ENCODE data around the gene KCNMA1. TPM values are rescaled to one million over a fixed set of nuclear protein-coding genes. Genes with fewer than 3 reads are reported as not detected.

The KCNMA1 gene
- total and polyA plus RNA-seq, 8 donors: 2.8 to 21.1 (median 4.3) TPM

DNA sequence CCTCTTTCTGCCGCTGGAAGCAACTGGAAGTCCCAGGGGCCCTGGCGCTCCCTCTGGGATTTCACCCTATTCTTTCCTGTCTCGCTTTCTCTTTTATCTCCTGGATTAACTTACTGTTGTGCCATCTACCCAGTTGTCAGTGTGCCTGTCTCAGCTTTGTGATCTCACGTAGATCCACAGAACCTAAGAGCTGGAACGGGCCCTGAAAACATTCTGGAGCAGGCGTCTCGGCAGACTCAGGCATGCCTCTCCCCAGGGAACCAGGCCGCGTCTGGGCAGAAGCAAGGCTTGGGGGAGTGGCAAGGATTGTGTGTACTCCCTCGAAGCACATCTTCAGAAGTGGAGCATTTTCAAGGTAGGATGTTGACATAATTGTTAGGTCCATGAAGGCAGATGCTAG is 87.2 kb downstream of the KCNMA1 start:
- intact Hi-C loops (cut with DNase I): no loop called here
- H3K27ac ChIP-seq: no peak overlapping the region

DNA sequence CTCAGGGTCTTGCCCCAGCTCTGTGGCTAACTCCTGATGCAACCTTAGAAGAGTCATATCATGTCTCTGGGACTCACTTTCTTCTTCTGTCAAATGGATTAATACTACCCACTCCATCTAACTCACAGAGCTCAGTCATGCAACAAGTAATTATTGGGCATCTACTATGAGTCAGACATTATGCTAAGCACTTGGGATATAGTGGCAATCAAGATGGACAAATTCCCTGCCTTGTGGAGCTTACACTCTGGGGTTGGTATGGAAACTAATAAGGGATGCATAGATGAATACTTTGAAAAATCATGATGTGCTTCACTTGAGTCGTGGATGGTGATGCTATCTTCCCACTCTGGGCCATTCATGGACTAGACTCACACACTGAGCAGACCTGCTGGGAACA is 88.9 kb downstream of the KCNMA1 start:
- peaks cover 0 to 19% of the 10 kb centered on the region in 2 donors for H3K4me1 ChIP-seq
- no peak for ATAC-seq
- TF ChIP-seq, protein P1, sequence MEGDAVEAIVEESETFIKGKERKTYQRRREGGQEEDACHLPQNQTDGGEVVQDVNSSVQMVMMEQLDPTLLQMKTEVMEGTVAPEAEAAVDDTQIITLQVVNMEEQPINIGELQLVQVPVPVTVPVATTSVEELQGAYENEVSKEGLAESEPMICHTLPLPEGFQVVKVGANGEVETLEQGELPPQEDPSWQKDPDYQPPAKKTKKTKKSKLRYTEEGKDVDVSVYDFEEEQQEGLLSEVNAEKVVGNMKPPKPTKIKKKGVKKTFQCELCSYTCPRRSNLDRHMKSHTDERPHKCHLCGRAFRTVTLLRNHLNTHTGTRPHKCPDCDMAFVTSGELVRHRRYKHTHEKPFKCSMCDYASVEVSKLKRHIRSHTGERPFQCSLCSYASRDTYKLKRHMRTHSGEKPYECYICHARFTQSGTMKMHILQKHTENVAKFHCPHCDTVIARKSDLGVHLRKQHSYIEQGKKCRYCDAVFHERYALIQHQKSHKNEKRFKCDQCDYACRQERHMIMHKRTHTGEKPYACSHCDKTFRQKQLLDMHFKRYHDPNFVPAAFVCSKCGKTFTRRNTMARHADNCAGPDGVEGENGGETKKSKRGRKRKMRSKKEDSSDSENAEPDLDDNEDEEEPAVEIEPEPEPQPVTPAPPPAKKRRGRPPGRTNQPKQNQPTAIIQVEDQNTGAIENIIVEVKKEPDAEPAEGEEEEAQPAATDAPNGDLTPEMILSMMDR (IDR thresholded peaks at IDR 0.05): no peak
- no peak for DNase-seq
- H3K9me3 ChIP-seq: no peaks in the 10 kb centered on the region
- no peak overlapping the region for H3K27ac ChIP-seq
- intact Hi-C loops (cut with DNase I): no loop called here
- no peaks in the 10 kb centered on the region for H3K36me3 ChIP-seq
- no peak overlapping the region for H3K4me3 ChIP-seq
- H3K27me3 ChIP-seq: no peaks in the 10 kb centered on the region

More for the DNA sequence above, 87.2 kb downstream of the KCNMA1 start:
- Histone ChIP-seq H3K4me3 (no peak overlapping the region), H3K9me3 (no peaks in the 10 kb centered on the region), H3K4me1 (peaks cover 0 to 25% of the 10 kb centered on the region in 2 donors), H3K36me3 (no peaks in the 10 kb centered on the region), H3K27me3 (no peaks in the 10 kb centered on the region)
- TF ChIP-seq, protein P1 (IDR thresholded peaks at IDR 0.05): no peak
- no peak for ATAC-seq
- no peak for DNase-seq

DNA sequence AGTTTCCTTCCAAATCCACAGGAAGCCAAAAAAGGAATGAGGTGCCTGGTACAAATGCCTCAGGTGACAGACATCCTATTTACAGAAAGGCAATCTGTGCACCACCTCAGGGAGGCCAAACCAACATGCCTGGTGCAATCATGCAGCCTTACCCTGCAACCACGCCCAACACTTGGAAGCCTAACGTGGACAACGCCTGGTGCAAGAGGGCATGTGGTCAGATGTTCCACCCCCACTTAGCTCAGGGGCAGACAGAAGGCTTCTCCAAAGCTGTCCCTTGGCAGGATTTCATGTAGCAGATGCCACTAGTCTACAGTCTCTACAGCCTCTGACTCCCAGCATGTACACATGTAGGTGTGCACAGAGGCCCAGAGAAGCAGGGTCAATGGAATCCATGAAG is 89.5 kb downstream of the KCNMA1 start:
- no peaks in the 10 kb centered on the region for H3K27me3 ChIP-seq
- DNase-seq: peak in 1 of 4 donors; percentile 55
- peaks cover 0 to 14% of the 10 kb centered on the region in 2 donors for H3K4me1 ChIP-seq
- H3K4me3 ChIP-seq: no peak overlapping the region
- intact Hi-C loops (cut with DNase I): no loop called here
- ATAC-seq: peak; percentile 45
- H3K36me3 ChIP-seq: no peaks in the 10 kb centered on the region
- TF ChIP-seq, protein P1 (IDR thresholded peaks at IDR 0.05): no peak
- no peak overlapping the region for H3K27ac ChIP-seq
- no peaks in the 10 kb centered on the region for H3K9me3 ChIP-seq

DNA sequence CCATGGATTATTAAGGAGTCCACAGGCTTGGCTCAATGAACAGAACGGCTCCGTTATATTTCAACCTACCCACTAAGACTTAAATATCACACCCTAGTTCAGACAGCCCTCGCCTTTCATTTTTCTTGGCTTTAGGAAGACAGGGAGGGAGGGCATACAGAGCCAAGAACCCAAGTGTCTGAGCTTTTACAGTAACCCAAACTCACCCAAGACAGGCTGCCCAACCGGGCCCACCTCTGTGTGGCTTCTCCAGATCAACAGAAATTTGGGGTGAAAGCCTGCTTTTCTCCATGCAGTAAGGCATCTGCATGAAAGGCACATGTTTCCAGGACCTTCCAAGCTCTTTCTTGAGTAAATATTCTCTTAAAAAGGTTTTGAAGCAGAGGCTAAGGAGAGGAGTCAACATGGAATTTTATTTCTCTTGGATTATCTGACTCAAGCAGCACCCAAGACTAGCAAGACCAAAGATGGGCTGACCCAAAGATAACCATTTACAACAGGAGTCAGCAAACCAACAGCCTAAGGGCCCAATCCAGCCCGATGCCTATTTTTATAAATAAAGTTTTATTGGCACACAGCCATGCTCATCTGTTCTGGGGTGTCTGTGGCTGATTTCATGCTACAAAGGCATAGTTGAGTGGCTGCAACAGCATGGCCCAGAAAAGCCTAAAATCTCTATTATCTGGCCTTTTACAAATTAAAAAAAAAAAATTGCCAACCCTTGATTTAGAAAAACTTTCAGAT is 90.1 kb downstream of the KCNMA1 start:
- no peaks in the 10 kb centered on the region for H3K9me3 ChIP-seq
- H3K27me3 ChIP-seq: no peaks in the 10 kb centered on the region
- TF ChIP-seq, protein P1 (IDR thresholded peaks at IDR 0.05): no peak
- peaks cover 0 to 7% of the 10 kb centered on the region in 2 donors for H3K4me1 ChIP-seq
- ATAC-seq (no peak), DNase-seq (no peak)
- no peaks in the 10 kb centered on the region for H3K36me3 ChIP-seq
- no peak overlapping the region for H3K27ac ChIP-seq
- intact Hi-C loops (cut with DNase I): no loop called here
- H3K4me3 ChIP-seq: no peak overlapping the region

DNA sequence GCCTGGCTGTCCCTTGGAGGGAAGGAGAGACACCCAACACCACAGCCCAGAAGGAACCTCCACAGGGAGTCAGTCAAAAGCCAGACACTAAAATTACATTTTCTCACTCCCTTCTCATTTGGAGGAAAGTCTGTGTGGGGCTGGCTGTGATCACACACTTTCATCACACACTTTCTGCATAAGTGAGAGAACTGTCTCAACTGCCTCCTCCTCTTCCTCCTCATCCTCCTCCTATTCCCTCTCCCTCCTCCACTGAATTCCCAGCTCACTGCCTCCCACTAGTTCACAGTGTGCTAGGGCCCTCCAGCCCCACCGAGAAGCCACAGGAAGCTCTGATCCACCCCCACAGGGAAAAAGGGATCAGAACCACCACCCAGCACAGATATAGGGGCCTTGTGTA is 91.6 kb downstream of the KCNMA1 start:
- TF ChIP-seq, protein P1 (IDR thresholded peaks at IDR 0.05): no peak
- Histone ChIP-seq H3K9me3 (no peaks in the 10 kb centered on the region), H3K4me3 (no peak overlapping the region), H3K27me3 (no peaks in the 10 kb centered on the region), H3K27ac (no peak overlapping the region), H3K4me1 (peaks cover 0 to 4% of the 10 kb centered on the region in 2 donors), H3K36me3 (no peaks in the 10 kb centered on the region)
- ATAC-seq (no peak), DNase-seq (no peak)
- intact Hi-C loops (cut with DNase I): no loop called here

All from left lung (tissue), 10 donors.